Erythroblast (primary cell): Measurements from ENCODE around the gene PMVK.

Source experiments
- GATA1 ChIP-seq: IDR thresholded peaks from 2 replicates; pipeline ENCODE4 v1.6.1; 2011; ENCODE audit warnings: low read depth, mild to moderate bottlenecking, control low read depth, low read length, moderate library complexity
- POLR2A ChIP-seq: IDR thresholded peaks from 2 replicates; pipeline ENCODE4 v1.6.1; 2011; ENCODE audit warnings: mild to moderate bottlenecking, low read length

- TF ChIP-seq POLR2A (no peak), GATA1 (no peak)
Observed at GRCh38 chr1:154902938-154903566, 33.5 kb downstream of the PMVK start.
